Measurements from ENCODE around the gene HAND2. TPM values are rescaled to one million over a fixed set of nuclear protein-coding genes. Genes with fewer than 3 reads are reported as not detected.

The HAND2 gene
- 10 to 100 TPM in 1 of 4 donors, 1 to 10 TPM in 1, not detected in 2; 4.1 to 16.3 TPM for polyA plus RNA-seq
- long read RNA-seq, donor 1, transcript HAND2-201 (2 exons, 2,780 nt): major isoform, 16 of 16 reads
- long read RNA-seq, donor 1, partial matches to known transcripts: 0 of 16 reads
- long read RNA-seq, donor 1, other reads (novel, unspliced or antisense): 0 of 16 reads
- long read RNA-seq, donor 2, partial matches to known transcripts: 0 of 4 reads
- long read RNA-seq, donor 2, other reads (novel, unspliced or antisense): 0 of 4 reads
- long read RNA-seq, donor 3, transcript HAND2-201 (2 exons, 2,780 nt): major isoform, 7 of 7 reads
- long read RNA-seq, donor 3, partial matches to known transcripts: 0 of 7 reads
- long read RNA-seq, donor 3, other reads (novel, unspliced or antisense): 0 of 7 reads
- long read RNA-seq, donor 4: 0 reads
- long read RNA-seq, donor 5, partial matches to known transcripts: 0 of 1 reads
- long read RNA-seq, donor 5, other reads (novel, unspliced or antisense): 0 of 1 reads
- long read RNA-seq, donor 6, transcript HAND2-201 (2 exons, 2,780 nt): major isoform, 5 of 11 reads
- long read RNA-seq, donor 6, partial matches to known transcripts: 6 of 11 reads
- long read RNA-seq, donor 6, other reads (novel, unspliced or antisense): 0 of 11 reads
- long read RNA-seq, donor 7, transcript HAND2-201 (2 exons, 2,780 nt): major isoform, 87 of 210 reads
- long read RNA-seq, donor 7, partial matches to known transcripts: 67 of 210 reads
- long read RNA-seq, donor 7, other reads (novel, unspliced or antisense): 56 of 210 reads
- long read RNA-seq, donor 8: 0 reads
- long read RNA-seq, donor 9, partial matches to known transcripts: 0 of 2 reads
- long read RNA-seq, donor 9, other reads (novel, unspliced or antisense): 0 of 2 reads
- long read RNA-seq, donor 10, transcript HAND2-201 (2 exons, 2,780 nt): major isoform, 36 of 79 reads
- long read RNA-seq, donor 10, partial matches to known transcripts: 35 of 79 reads
- long read RNA-seq, donor 10, other reads (novel, unspliced or antisense): 8 of 79 reads

DNA sequence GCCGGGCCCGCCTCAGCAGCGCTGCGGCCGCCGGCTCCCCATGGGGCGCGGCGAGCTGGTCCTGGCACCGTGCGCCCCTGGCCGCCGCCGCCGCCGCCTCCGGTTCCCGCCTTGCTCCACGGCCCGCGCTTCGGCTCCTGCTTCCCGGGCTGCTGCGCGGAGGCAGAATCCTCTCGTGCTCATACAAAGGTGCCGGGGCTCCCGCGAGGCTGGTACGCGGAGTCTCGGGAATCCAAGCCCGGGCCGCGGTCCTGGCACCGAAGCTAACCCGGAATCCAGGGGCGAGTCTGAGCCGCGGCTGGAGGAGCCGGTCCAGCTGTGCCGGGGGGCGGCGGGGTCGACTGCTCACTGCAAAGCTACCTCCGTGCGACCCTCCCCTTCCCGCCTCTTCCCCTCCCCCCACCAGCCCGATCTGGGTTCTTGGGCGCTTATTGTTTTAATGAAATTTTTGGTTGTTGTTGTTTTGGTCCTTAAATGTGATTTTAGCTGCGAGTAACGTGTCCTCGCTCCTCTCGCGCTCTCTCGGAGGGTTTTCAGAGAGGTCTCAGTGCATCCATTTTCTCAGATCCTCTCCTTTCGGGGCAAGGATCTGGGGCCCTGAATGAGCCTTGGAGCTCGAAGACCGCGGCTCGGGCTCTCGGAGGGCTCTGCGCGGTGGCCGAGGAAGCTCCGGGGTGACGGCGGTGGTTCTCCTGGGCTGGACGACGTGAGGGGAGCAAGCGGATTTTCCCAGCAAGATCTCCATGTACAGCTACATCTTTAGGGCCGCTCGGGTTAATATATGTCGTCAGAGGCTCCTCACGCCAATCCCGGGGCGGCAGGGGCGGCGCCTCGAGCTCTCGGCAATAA lies at the start of gene HAND2:
Gene HAND2 (minus strand): TSS at position 753 of the 849 bp plus-strand sequence. CDS start 940 bp downstream, outside the sequence.
- no peaks in the 10 kb centered on the region for H3K4me1 ChIP-seq (ENCODE audit: control insufficient read depth in 3 of 3, insufficient read depth in 2 of 3, low read depth in 1 of 3, low read length in 2 of 3)
- H3K27ac ChIP-seq (ENCODE audit: low read depth in 1 of 3, low read length in 2 of 3): peak within 1 kb of the TSS in 2 of 3 donors; percentile 76 to 78
- DNase-seq (peak in 1 of 2 donors; percentile 60), FAIRE-seq (no peak)
- peaks cover 5 to 94% (median 69%) of the 10 kb centered on the region in 3 donors for H3K27me3 ChIP-seq (ENCODE audit: control insufficient read depth in 3 of 3, insufficient read depth in 3 of 3, low read length in 3 of 3)
- peaks cover 0 to 3% of the 10 kb centered on the region in 2 donors for H3K9me3 ChIP-seq (ENCODE audit: control insufficient read depth in 2 of 2, insufficient read depth in 1 of 2, low read depth in 1 of 2, low read length in 1 of 2)
- peak within 1 kb of the TSS; percentile 5 to 66 (median 42) for H3K4me3 ChIP-seq (ENCODE audit: low read depth in 1 of 3, low read length in 3 of 3)
- 2 to 4% (median 4%) methylated on average over 60 to 81 of the region's 81 CpGs for WGBS, 3 donors
- peaks cover 0 to 9% (median 0%) of the 10 kb centered on the region in 3 donors for H3K36me3 ChIP-seq (ENCODE audit: control insufficient read depth in 3 of 3, insufficient read depth in 2 of 3, low read depth in 1 of 3, low read length in 3 of 3)

DNA sequence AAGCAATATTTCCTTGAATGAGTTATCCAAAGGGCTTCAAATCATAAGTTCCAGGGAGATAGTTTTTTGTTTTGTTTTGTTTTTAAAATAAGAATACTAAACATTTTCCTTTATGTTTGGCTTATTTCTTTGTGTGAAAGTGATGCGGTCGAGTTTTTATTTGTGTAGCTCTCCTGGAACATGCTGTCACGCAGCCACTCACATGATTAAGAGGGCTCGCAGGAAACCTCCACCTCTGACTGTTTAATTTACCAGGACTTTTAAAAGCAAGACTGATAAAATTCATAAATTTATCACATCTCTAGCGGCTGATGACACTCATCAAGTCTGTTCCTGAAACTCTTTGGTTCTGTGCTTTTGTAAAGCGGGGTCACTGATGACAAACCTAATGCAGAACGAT lies 48.9 kb upstream of the HAND2 start:
- Histone ChIP-seq H3K9me3 (ENCODE audit: control insufficient read depth in 2 of 2, insufficient read depth in 1 of 2, low read depth in 1 of 2, low read length in 1 of 2) (no peaks in the 10 kb centered on the region), H3K27me3 (ENCODE audit: control insufficient read depth in 3 of 3, insufficient read depth in 3 of 3, low read length in 3 of 3) (no peaks in the 10 kb centered on the region), H3K27ac (ENCODE audit: low read depth in 1 of 3, low read length in 2 of 3) (no peak overlapping the region), H3K36me3 (ENCODE audit: control insufficient read depth in 3 of 3, insufficient read depth in 2 of 3, low read depth in 1 of 3, low read length in 3 of 3) (no peaks in the 10 kb centered on the region), H3K4me3 (ENCODE audit: low read depth in 1 of 3, low read length in 3 of 3) (no peak overlapping the region), H3K4me1 (ENCODE audit: control insufficient read depth in 3 of 3, insufficient read depth in 2 of 3, low read depth in 1 of 3, low read length in 2 of 3) (no peaks in the 10 kb centered on the region)
- no peak for DNase-seq
- WGBS, 3 donors: 74 to 81% (median 76%) methylated on average over 7 of the region's 7 CpGs
- FAIRE-seq: no peak

DNA sequence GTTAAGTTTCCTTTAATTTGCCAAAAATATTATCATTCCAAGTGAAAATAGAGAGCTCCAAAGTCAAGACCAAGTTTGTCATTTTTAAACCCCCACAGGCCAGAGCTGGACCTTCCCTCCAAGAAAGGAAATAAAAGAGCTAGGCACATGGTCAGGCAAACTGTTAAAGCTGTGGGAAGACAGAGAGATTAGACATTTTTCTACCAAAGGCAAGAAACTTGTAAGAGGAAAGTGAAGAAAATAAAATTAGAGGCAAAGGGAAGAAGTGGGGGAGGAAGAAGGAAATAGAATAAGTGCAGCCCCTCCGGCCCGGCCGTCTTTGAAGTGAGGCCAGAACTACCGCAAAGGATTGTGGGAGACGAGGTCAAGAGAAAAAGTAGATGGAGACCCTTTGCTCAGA lies 47.9 kb upstream of the HAND2 start:
- DNase-seq: no peak
- Histone ChIP-seq H3K9me3 (ENCODE audit: control insufficient read depth in 2 of 2, insufficient read depth in 1 of 2, low read depth in 1 of 2, low read length in 1 of 2) (no peaks in the 10 kb centered on the region), H3K36me3 (ENCODE audit: control insufficient read depth in 3 of 3, insufficient read depth in 2 of 3, low read depth in 1 of 3, low read length in 3 of 3) (no peaks in the 10 kb centered on the region), H3K27me3 (ENCODE audit: control insufficient read depth in 3 of 3, insufficient read depth in 3 of 3, low read length in 3 of 3) (no peaks in the 10 kb centered on the region), H3K4me1 (ENCODE audit: control insufficient read depth in 3 of 3, insufficient read depth in 2 of 3, low read depth in 1 of 3, low read length in 2 of 3) (no peaks in the 10 kb centered on the region), H3K27ac (ENCODE audit: low read depth in 1 of 3, low read length in 2 of 3) (no peak overlapping the region), H3K4me3 (ENCODE audit: low read depth in 1 of 3, low read length in 3 of 3) (no peak overlapping the region)
- FAIRE-seq: no peak
- 85 to 90% (median 86%) methylated on average over 5 of the region's 5 CpGs for WGBS, 3 donors

DNA sequence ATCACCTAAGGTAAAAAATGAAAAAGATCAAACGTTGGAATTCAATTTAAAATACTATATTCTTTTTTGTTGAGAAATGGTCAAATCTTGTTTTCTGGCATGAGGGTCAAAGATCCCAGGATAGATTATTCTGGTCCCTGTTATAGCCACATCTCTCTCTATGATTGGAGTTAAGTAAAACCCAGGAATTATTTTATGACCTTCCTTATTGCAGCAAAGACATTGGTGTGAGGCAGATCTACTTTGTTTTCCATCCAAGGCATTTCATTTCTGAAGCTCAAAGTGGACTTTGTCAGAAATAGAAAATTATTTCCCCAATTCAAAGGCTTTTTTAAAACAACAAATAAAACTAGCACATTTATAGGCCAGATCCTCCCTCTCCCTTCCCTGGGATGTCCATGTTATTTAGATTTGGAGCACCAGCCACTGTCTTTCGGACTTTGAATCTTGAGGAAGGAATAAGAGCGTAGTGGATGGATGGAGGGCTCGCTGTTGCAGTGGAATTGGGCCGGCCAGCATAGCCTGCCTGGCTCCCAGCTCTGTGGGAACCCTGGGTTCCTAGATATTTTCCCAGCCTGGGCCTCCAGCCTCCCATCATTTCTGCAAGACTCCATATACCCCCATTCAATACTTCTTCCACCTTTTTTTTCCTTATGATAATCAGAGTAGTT lies 45.6 kb upstream of the HAND2 start:
- 69 to 83% (median 83%) methylated on average over 5 of the region's 5 CpGs for WGBS, 3 donors
- Histone ChIP-seq H3K27ac (ENCODE audit: low read depth in 1 of 3, low read length in 2 of 3) (no peak overlapping the region), H3K36me3 (ENCODE audit: control insufficient read depth in 3 of 3, insufficient read depth in 2 of 3, low read depth in 1 of 3, low read length in 3 of 3) (no peaks in the 10 kb centered on the region), H3K9me3 (ENCODE audit: control insufficient read depth in 2 of 2, insufficient read depth in 1 of 2, low read depth in 1 of 2, low read length in 1 of 2) (no peaks in the 10 kb centered on the region), H3K27me3 (ENCODE audit: control insufficient read depth in 3 of 3, insufficient read depth in 3 of 3, low read length in 3 of 3) (no peaks in the 10 kb centered on the region), H3K4me1 (ENCODE audit: control insufficient read depth in 3 of 3, insufficient read depth in 2 of 3, low read depth in 1 of 3, low read length in 2 of 3) (no peaks in the 10 kb centered on the region), H3K4me3 (ENCODE audit: low read depth in 1 of 3, low read length in 3 of 3) (no peak overlapping the region)
- no peak for FAIRE-seq
- DNase-seq: no peak

DNA sequence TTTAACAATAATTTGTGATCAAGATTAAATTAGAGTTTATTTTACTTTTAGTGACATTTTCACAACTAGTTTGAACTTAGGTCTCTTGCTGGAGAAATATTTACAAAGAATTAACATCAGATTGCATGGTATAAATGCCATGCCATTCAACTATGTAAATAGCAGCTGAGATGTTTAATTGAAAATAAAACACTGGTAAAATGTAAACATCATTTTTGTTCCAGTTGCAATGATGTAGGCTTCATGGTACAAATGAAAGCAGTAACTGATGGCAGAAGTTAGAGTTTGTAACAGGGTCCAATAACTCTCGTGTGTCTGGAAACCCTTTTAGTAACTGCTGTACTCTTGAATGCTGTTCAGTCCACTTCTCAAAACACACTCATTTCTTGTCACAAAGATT lies 43.7 kb upstream of the HAND2 start:
- no peak overlapping the region for H3K27ac ChIP-seq (ENCODE audit: low read depth in 1 of 3, low read length in 2 of 3)
- no peaks in the 10 kb centered on the region for H3K9me3 ChIP-seq (ENCODE audit: control insufficient read depth in 2 of 2, insufficient read depth in 1 of 2, low read depth in 1 of 2, low read length in 1 of 2)
- no peaks in the 10 kb centered on the region for H3K36me3 ChIP-seq (ENCODE audit: control insufficient read depth in 3 of 3, insufficient read depth in 2 of 3, low read depth in 1 of 3, low read length in 3 of 3)
- H3K27me3 ChIP-seq (ENCODE audit: control insufficient read depth in 3 of 3, insufficient read depth in 3 of 3, low read length in 3 of 3): no peaks in the 10 kb centered on the region
- no peak for FAIRE-seq
- WGBS, 3 donors: 56 to 66% (median 59%) methylated on average over 1 of the region's 1 CpG
- no peak for DNase-seq
- H3K4me1 ChIP-seq (ENCODE audit: control insufficient read depth in 3 of 3, insufficient read depth in 2 of 3, low read depth in 1 of 3, low read length in 2 of 3): no peaks in the 10 kb centered on the region
- H3K4me3 ChIP-seq (ENCODE audit: low read depth in 1 of 3, low read length in 3 of 3): no peak overlapping the region

DNA sequence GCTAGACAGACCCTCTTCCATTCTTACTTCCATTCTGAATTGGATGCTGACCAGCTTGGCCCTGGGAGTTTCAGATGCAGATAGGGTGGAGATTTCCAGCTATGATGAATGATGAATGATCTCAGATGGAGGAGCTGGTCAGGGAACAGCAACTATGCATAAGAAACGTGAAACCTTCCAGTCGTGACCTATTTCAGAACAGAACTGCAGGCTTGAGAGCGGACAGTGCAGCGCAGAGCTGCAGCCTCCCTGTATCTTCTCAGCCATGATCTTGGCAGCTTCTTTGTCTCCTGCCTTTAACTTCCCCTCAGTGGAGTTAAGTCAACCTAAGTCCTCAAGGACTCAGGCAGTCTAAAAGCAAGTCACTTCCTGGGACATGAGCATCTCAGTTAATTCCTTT lies 43.3 kb upstream of the HAND2 start:
- DNase-seq (no peak), FAIRE-seq (no peak)
- H3K9me3 ChIP-seq (ENCODE audit: control insufficient read depth in 2 of 2, insufficient read depth in 1 of 2, low read depth in 1 of 2, low read length in 1 of 2): no peaks in the 10 kb centered on the region
- 58 to 81% (median 66%) methylated on average over 4 of the region's 4 CpGs for WGBS, 3 donors
- no peak overlapping the region for H3K4me3 ChIP-seq (ENCODE audit: low read depth in 1 of 3, low read length in 3 of 3)
- no peaks in the 10 kb centered on the region for H3K4me1 ChIP-seq (ENCODE audit: control insufficient read depth in 3 of 3, insufficient read depth in 2 of 3, low read depth in 1 of 3, low read length in 2 of 3)
- H3K27me3 ChIP-seq (ENCODE audit: control insufficient read depth in 3 of 3, insufficient read depth in 3 of 3, low read length in 3 of 3): no peaks in the 10 kb centered on the region
- no peaks in the 10 kb centered on the region for H3K36me3 ChIP-seq (ENCODE audit: control insufficient read depth in 3 of 3, insufficient read depth in 2 of 3, low read depth in 1 of 3, low read length in 3 of 3)
- no peak overlapping the region for H3K27ac ChIP-seq (ENCODE audit: low read depth in 1 of 3, low read length in 2 of 3)

DNA sequence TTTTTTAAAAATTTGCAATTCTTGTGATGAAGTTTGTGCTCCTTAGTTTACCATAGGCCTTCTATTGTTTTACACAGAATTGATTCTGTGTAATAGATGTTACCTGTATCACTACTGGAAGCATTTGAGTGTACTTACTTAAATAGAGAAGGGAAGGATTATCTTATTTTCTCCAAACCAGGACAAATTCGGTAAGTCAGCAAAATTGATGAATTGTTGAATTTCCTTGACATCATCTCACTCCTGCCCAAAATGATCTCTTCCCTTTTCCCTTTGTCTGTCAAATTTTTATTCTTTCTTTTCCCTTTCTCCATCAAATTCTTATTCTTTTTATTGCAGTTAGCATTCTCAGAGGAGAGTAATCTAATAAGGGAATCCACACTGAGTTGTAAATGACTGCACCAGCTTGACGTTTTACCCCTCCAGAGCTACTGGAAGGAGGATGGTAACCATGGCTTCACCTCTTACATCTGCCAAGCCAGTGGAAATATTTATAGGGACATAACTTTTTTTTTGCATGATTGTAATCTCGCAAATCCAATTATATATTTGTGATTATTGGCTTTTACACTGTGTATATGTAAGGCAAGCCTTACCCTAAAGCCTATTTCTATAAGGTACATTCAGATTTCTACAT lies 42.6 kb upstream of the HAND2 start:
- Histone ChIP-seq H3K36me3 (ENCODE audit: control insufficient read depth in 3 of 3, insufficient read depth in 2 of 3, low read depth in 1 of 3, low read length in 3 of 3) (no peaks in the 10 kb centered on the region), H3K4me1 (ENCODE audit: control insufficient read depth in 3 of 3, insufficient read depth in 2 of 3, low read depth in 1 of 3, low read length in 2 of 3) (no peaks in the 10 kb centered on the region), H3K9me3 (ENCODE audit: control insufficient read depth in 2 of 2, insufficient read depth in 1 of 2, low read depth in 1 of 2, low read length in 1 of 2) (no peaks in the 10 kb centered on the region), H3K4me3 (ENCODE audit: low read depth in 1 of 3, low read length in 3 of 3) (no peak overlapping the region), H3K27me3 (ENCODE audit: control insufficient read depth in 3 of 3, insufficient read depth in 3 of 3, low read length in 3 of 3) (no peaks in the 10 kb centered on the region), H3K27ac (ENCODE audit: low read depth in 1 of 3, low read length in 2 of 3) (no peak overlapping the region)
- DNase-seq (no peak), FAIRE-seq (no peak)
- WGBS, 3 donors: 57 to 66% (median 64%) methylated on average over 3 of the region's 3 CpGs
